Gastroesophageal sphincter (tissue), 3 donors: ENCODE results near the gene RXFP4.

Experiments
- CTCF ChIP-seq, 4 experiments: fragments of 200-600 bp in 2 of 4; fragments of 450-650 bp in 2 of 4; sonication (generic) in 1 of 4; IDR thresholded peaks; one replicate each; pipeline ENCODE4 v1.5.1; 2017 to 2019; ENCODE audit warnings: antibody characterized with exemption in 4 of 4, mild to moderate bottlenecking in 2 of 4, moderate library complexity in 2 of 4
- EP300 ChIP-seq: sonication (generic); formaldehyde crosslinking; IDR thresholded peaks from one replicate; pipeline ENCODE4 v1.6.1; 2017; ENCODE audit warnings: antibody characterized with exemption, mild to moderate bottlenecking
- POLR2A ChIP-seq, 2 donors: fragments of 450-650 bp; IDR thresholded peaks; one replicate each; pipeline ENCODE4 v1.6.1; 2017; ENCODE audit warnings: antibody characterized with exemption in 2 of 2, mild to moderate bottlenecking in 2 of 2, moderate library complexity in 1 of 2
- POLR2AphosphoS5 ChIP-seq: sonication (generic); formaldehyde crosslinking; IDR thresholded peaks from one replicate; pipeline ENCODE4 v1.6.1; 2017; ENCODE audit warnings: antibody characterized with exemption

- TF ChIP-seq POLR2AphosphoS5 = no peak
- TF ChIP-seq CTCF (IDR thresholded peaks at IDR 0.05) = no peak
- TF ChIP-seq EP300 = no peak
- no peak for TF ChIP-seq POLR2A (IDR thresholded peaks at IDR 0.05)
These were observed 40.7 kb downstream of the RXFP4 start for GRCh38 chr1:155982106-155982505.
